ENCODE results near the gene TSPAN14. TPM values are rescaled to one million over a fixed set of nuclear protein-coding genes. Genes with fewer than 3 reads are reported as not detected.

TSPAN14 gene
- polyA plus RNA-seq, 1 donor (not counting 4 experiments of a cell fraction or from before 2014, with no cell fraction given) = 71.1 TPM

GRCh38 chr10:80466724-80467326, 12.7 kb downstream of the TSPAN14 start:
- H2AFZ ChIP-seq (ENCODE audit: control insufficient read depth, low read length) = no peak overlapping the region
- peaks cover 15 to 25% of the 10 kb centered on the region in 2 experiments for H3K36me3 ChIP-seq (ENCODE audit: control insufficient read depth in 2 of 2, extremely low read depth in 1 of 2, insufficient read depth in 2 of 2, low read length in 2 of 2)
- no peak for TF ChIP-seq EZH2 (IDR thresholded peaks at IDR 0.05; ENCODE audit: low read length)
- no peak for TF ChIP-seq CTCF (optimal IDR thresholded peaks at IDR 0.05 in 1 of 3, IDR thresholded peaks at IDR 0.05 in 1 of 3, conservative IDR thresholded peaks at IDR 0.05 in 1 of 3; ENCODE audit: extremely low read depth in 1 of 3, insufficient read depth in 2 of 3, low read length in 3 of 3)
- no peaks in the 10 kb centered on the region for H3K27me3 ChIP-seq (ENCODE audit: control insufficient read depth, extremely low read depth, insufficient read depth, low read length)
- H4K20me1 ChIP-seq (ENCODE audit: control insufficient read depth, extremely low read depth, insufficient read depth, low read length) = peaks cover 23% of the 10 kb centered on the region
- H3K4me3 ChIP-seq (ENCODE audit: control insufficient read depth in 2 of 3, extremely low read depth in 1 of 3, insufficient read depth in 2 of 3, low read depth in 1 of 3, low read length in 3 of 3) = no peak overlapping the region
- H3K4me1 ChIP-seq (ENCODE audit: control insufficient read depth, extremely low read depth, insufficient read depth, low read length) = peaks cover 98% of the 10 kb centered on the region
- no peak overlapping the region for H3K4me2 ChIP-seq (ENCODE audit: control insufficient read depth, extremely low read depth, insufficient read depth, low read depth, low read length)
- H3K27ac ChIP-seq (ENCODE audit: control insufficient read depth, insufficient read depth, low read length) = peak overlapping the region; percentile 34
- peaks cover 80% of the 10 kb centered on the region for H3K79me2 ChIP-seq (ENCODE audit: control insufficient read depth, insufficient read depth, low read length)
- H3K9me1 ChIP-seq (ENCODE audit: control insufficient read depth, extremely low read depth, insufficient read depth, low read length) = peaks cover 4% of the 10 kb centered on the region
- FAIRE-seq (no peak), DNase-seq (ENCODE audit: low read depth, low spot score) (no peak)
- H3K9ac ChIP-seq (ENCODE audit: control insufficient read depth, extremely low read depth, insufficient read depth, low read length) = peak overlapping the region; percentile 19
- no peaks in the 10 kb centered on the region for H3K9me3 ChIP-seq (ENCODE audit: control insufficient read depth, low read depth, low read length)
- dilution Hi-C loops (cut with MboI; ENCODE audit: extremely low pct_ligation_motif_present, low sequenced_read_pairs) = no loop called here

- Histone ChIP-seq H3K4me3 (ENCODE audit: control insufficient read depth in 2 of 3, extremely low read depth in 1 of 3, insufficient read depth in 2 of 3, low read depth in 1 of 3, low read length in 3 of 3) (no peak overlapping the region), H2AFZ (ENCODE audit: control insufficient read depth, low read length) (no peak overlapping the region), H4K20me1 (ENCODE audit: control insufficient read depth, extremely low read depth, insufficient read depth, low read length) (peaks cover 17% of the 10 kb centered on the region), H3K27ac (ENCODE audit: control insufficient read depth, insufficient read depth, low read length) (peak overlapping the region; percentile 22), H3K9me3 (ENCODE audit: control insufficient read depth, low read depth, low read length) (no peaks in the 10 kb centered on the region), H3K79me2 (ENCODE audit: control insufficient read depth, insufficient read depth, low read length) (peaks cover 71% of the 10 kb centered on the region), H3K27me3 (ENCODE audit: control insufficient read depth, extremely low read depth, insufficient read depth, low read length) (no peaks in the 10 kb centered on the region), H3K4me1 (ENCODE audit: control insufficient read depth, extremely low read depth, insufficient read depth, low read length) (peaks cover 98% of the 10 kb centered on the region), H3K9ac (ENCODE audit: control insufficient read depth, extremely low read depth, insufficient read depth, low read length) (peak overlapping the region; percentile 4), H3K9me1 (ENCODE audit: control insufficient read depth, extremely low read depth, insufficient read depth, low read length) (peaks cover 4% of the 10 kb centered on the region), H3K4me2 (ENCODE audit: control insufficient read depth, extremely low read depth, insufficient read depth, low read depth, low read length) (peak overlapping the region; percentile 9), H3K36me3 (ENCODE audit: control insufficient read depth in 2 of 2, extremely low read depth in 1 of 2, insufficient read depth in 2 of 2, low read length in 2 of 2) (peaks cover 16 to 27% of the 10 kb centered on the region in 2 experiments)
- no peak for TF ChIP-seq EZH2 (IDR thresholded peaks at IDR 0.05; ENCODE audit: low read length)
- TF ChIP-seq CTCF (optimal IDR thresholded peaks at IDR 0.05 in 1 of 3, IDR thresholded peaks at IDR 0.05 in 1 of 3, conservative IDR thresholded peaks at IDR 0.05 in 1 of 3; ENCODE audit: extremely low read depth in 1 of 3, insufficient read depth in 2 of 3, low read length in 3 of 3) = no peak
- no peak for FAIRE-seq
- no peak for DNase-seq (ENCODE audit: low read depth, low spot score)
- dilution Hi-C loops (cut with MboI; ENCODE audit: extremely low pct_ligation_motif_present, low sequenced_read_pairs) = no loop called here
Measured at GRCh38 chr10:80468002-80468401, 13.9 kb downstream of the TSPAN14 start.
